HG03460 (cell line): ENCODE results near the gene TSPEAR.

ENCODE experiments used
- ATAC-seq: cut with Tn5 transposase; IDR thresholded peaks from one replicate; pipeline ENCODE4 v1.9.1; 2021; ENCODE audit not compliant: unreplicated experiment

TSPEAR gene

GRCh38 chr21:44741921-44742320, 30.5 kb upstream of the TSPEAR start:
- ATAC-seq: no peak

DNA sequence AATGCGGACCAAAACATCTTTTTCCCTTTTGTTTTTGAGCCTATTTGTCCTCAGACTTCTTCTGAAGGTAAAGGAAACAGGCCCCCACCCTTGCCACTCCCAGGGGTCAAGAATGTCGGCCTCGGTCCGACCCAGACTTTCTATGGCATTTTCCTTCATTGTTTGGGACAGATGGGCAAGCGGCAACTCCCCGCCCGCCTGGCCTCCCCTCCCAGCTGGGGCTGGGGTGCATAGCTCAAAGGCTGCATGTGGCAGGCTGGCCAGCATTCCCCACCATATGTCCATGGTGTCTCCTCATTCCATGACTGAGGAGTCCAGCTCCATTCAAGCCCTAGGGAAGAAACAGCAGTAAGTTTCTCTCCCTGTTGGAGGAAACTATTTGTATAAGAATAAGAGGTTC, 29.4 kb upstream of the TSPEAR start:
- ATAC-seq: no peak

DNA sequence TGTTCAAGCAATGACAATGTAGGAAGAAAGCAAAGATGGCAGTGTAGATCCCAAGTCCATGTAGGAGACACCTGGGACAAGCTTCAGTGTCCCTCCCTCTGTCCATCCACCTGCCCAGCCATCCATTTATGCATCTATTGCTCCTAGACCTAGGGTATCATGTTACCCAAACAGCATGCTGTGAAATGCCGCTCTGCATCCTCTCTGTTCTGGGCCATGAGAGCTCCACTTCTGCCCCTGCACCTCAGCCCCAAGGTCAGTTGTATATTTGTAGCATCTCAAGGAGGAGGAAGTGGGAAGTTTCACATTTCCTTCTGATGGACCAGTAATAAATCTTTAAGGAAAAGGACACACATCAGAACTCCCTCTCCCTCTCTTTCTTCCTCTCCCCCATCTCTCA, 27.9 kb upstream of the TSPEAR start:
- no peak for ATAC-seq

- no peak for ATAC-seq
Observed at GRCh38 chr21:44738621-44739020, 27.2 kb upstream of the TSPEAR start.

GRCh38 chr21:44737706-44738354, 26.5 kb upstream of the TSPEAR start:
- no peak for ATAC-seq

DNA sequence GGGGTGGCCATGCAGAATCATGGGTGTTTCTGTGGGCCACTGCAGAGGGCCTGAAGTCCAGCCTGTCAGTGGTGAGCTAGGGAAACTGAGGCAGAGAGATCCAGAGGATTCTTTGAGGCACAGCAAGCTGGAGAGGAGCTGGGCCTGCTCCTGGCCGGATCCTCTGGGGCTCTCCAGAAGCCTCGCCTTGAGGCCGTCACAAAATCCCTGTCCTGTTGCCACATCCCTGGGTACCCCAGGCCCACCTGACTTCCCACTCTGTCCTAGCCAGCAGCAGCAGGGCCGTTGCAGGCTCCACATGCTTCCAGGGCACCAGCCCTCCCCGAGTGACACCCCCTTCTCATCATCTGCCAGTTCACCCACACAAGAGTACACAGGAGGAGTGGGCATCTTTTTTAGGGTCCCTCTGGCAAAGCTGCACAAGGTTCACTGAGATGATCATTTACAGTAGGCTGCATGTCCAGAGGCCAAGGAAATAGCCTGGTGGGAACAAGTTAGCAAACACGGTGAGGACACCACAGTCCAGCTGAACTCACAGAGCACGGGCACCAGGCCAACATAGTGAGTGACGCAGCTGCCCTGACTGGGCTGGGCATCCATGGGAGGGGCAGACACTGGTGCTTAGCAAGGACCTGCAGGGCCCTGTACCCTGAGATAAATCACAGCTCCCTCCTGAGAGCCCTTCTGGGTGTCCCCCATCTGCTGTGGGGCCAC, 25.1 kb upstream of the TSPEAR start:
- no peak for ATAC-seq

- ATAC-seq: no peak
Observed at GRCh38 chr21:44735821-44736220, 24.4 kb upstream of the TSPEAR start.

DNA sequence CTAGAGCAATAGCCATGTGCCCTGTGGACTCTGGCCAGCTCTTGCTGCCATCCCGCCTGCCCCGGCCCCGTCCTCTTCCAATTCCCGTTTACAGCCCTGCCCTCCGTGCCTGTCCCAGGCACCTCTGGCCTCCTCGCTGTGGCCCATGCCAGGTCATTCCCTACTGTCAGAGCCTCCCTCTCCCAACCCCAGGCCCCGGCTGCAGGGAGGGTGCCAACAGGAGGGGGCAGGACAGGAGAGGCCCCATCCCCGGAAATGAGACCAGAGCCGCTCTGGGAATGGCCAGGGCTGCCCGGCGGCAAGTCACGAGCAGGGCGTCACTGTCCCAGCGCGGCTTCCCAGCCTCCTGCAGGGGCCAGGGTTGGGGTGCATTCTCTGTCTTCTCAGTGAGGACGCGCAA, 23.5 kb upstream of the TSPEAR start:
- ATAC-seq: no peak

DNA sequence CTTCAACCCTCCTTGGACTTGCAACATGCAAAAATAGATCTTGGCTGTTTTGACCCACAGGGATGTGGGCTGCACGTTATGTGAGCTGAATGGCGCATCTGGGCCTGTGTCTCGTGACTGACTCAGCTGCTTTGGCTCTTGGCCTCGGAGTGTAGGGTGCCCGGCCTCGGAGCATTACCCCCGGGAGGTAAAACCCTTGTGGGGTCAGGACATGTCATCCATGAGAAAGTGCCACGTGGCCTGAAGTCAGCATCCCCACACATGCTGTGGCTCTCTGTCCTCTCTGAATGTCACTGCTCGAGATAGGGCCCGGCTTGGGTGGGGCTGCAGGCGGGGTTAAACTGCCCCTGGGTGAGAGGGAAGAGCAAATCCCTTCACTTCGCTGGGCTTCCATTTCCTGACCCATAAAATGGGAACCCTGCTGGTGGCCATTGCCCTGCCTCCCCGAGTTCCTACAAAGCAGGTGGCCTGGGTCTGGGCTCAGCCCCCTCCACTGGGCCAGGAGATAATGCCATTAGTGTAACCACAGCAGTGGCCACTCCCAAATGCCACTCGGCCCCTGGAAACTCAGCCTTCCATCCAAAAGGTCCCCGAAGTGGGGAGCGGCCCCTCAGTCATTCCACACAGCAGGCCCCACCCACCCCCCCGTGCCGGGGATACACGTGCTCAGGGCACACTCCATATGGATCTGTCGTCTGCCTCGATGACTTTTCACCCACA, 22.8 kb upstream of the TSPEAR start:
- ATAC-seq: no peak

DNA sequence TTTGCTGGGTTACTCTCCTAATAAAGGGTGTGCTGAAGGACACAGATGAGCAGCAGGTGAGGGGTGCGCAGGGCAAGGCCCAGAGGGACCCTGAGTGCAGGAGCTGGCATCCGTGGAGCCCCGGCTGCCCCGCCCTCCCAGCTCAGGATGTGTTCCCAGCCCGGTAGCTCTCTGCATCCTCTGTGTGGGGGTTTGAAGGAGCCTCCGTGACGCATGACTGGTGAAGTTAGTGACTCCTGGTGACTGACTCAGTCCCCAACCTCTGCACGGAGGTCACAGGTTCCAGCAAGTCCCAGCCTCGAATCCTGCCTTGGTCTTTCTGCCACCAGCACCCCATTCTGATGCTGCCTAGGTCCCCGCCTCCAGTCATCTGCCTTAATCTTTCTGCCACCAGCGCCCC, 21.6 kb upstream of the TSPEAR start:
- no peak for ATAC-seq

GRCh38 chr21:44732263-44732662, 20.9 kb upstream of the TSPEAR start:
- ATAC-seq: no peak

GRCh38 chr21:44730951-44731579, 19.7 kb upstream of the TSPEAR start:
- no peak for ATAC-seq

DNA sequence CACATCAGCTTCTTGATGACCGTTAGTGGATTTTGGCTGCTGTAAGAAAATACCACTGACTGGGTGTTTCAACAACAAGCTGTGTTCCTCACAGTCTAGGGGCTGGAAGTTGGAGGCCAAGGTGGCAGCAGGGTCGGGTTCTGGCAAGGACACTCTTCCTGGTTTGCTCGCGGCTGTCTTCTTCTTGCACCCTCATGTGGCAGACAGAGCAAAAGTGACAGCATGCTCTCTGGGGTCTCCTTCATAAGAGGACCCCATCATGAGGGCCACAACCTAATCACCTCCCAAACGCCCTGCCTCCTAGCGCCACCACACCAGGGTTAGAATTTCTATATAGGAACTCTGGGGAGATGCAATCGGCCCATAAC, 18.6 kb upstream of the TSPEAR start:
- no peak for ATAC-seq

DNA sequence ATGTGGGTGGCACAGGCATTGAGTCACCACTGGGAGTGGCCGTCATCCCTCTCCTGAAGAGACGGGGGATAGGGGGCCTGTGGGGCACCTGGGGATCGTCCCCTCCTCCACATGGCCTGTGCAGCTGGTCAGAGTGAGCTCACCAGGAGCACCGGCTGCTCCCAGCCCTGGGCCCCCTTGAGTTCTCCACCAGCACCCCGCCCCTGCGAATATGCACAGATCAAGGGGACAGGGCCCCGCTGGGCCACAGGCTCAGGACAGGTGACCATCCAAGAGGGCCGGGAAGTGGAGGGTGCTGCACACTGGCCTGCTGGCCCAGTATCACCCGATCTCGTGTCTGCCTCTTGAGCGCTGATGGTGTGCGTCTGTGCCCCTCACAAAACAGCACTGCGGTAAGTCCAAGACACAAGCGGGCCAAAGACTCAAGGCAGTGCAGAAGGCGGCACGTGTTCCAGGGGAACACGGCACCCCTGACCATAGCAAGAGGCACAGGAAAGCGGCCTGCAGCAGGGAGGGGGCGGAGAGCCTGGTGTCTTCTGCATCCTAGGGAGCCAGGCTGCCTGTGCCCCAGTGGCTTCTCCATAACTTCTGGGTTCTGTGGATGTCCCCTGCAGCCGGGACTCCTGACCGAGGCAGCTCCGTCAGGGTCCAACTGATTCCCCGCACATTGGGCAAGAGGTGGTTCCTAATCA, 18.1 kb upstream of the TSPEAR start:
- no peak for ATAC-seq

DNA sequence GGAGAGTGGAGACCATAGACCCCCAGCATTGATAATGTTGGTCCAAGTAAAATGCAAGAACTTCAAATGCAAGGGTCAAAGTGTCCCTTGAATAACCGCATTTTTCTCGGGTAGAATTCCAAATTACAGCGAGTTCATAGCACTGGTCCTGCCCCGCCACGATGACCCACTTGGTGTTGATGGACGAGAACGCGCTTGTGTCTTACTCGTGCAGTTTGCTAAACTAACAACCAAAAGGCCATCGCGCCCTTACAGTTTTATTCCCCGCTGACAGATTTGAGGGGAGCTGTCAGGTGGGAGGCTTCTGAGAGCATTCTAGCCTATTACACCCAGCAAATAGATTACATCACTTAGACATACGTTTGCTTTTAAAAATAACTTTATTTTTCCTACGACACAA, 17.3 kb upstream of the TSPEAR start:
- ATAC-seq: no peak

- ATAC-seq: no peak
Observed at GRCh38 chr21:44727757-44728156, 16.4 kb upstream of the TSPEAR start.

GRCh38 chr21:44727321-44727720, 15.9 kb upstream of the TSPEAR start:
- ATAC-seq: no peak

- no peak for ATAC-seq
Observed at GRCh38 chr21:44726826-44727225, 15.5 kb upstream of the TSPEAR start.

DNA sequence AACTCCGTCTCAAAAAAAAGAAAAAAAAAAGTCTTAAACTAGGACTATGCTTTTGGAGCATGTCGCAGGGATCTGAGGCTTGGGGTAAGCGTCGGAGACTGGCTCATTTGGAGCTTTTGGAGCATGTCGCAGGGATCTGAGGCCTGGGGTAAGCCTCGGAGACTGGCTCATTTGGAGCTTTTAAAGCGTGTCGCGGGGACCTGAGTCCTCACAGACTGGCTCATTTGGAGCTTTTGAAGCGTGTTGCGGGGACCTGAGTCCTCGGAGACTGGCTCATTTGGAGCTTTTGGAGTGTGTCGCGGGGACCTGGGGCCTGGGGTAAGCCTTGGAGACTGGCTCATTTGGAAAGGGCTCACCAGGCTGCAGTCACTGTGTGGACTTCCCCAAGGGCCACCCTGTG, 13.6 kb upstream of the TSPEAR start:
- ATAC-seq: no peak

- no peak for ATAC-seq
Observed at GRCh38 chr21:44724196-44724595, 12.8 kb upstream of the TSPEAR start.
